Lower leg skin (tissue), 4 donors: ENCODE results near the gene ALG1. TPM values are rescaled to one million over a fixed set of nuclear protein-coding genes. Genes with fewer than 3 reads are reported as not detected.

Experiments
- DNase-seq, 2 donors: peaks; one replicate each; pipeline ENCODE4 v3.0.0-alpha.2; 2019; ENCODE audit warnings: low spot score in 2 of 2
- H3K4me3 ChIP-seq: fragments of 200-600 bp; sonication (generic); 2 replicates; pipeline ENCODE4 v1.5.1; 2017; ENCODE audit warnings: mild to moderate bottlenecking, low read depth; ENCODE audit not compliant: poor library complexity, severe bottlenecking
- CTCF ChIP-seq, 3 donors: fragments of 450-650 bp; IDR thresholded peaks; one replicate each; pipeline ENCODE4 v1.5.1; 2016; ENCODE audit warnings: antibody characterized with exemption in 3 of 3, mild to moderate bottlenecking in 3 of 3, moderate library complexity in 2 of 3
- POLR2A ChIP-seq, 2 donors: fragments of 450-650 bp; IDR thresholded peaks; one replicate each; pipeline ENCODE4 v1.6.1; 2016 to 2017; ENCODE audit warnings: antibody characterized with exemption in 2 of 2, mild to moderate bottlenecking in 1 of 2, moderate library complexity in 1 of 2
- WGBS, 2 donors: methylation state at CpG; one replicate each; pipeline ENCODE4 v1.1.5; 2018; 5-methylcytosine and 5-hydroxymethylcytosine counted together
- intact Hi-C: fragments of 100-400 bp; cut with DNase I; formaldehyde crosslinking; loops from one replicate; pipeline ENCODE4 v1.15.0; 2023; ENCODE audit warnings: low total_unique reads
- total RNA-seq, 4 donors: library from RNA; depleted of rRNA; stranded (reverse); fragments of >200 nt; gene quantifications; one replicate each; pipeline ENCODE4 v1.1.0, GENCODE V29; 2016

ALG1 gene
- total RNA-seq, result 10 to 100 TPM; 10.9 to 31.5 (median 17.0) TPM

GRCh38 chr16:5071681-5072333 is at the start of gene ALG1:
Gene ALG1 (plus strand): TSS chr16:5071843. CDS start chr16:5071850, 7 bp downstream.
- 0% methylated on average over 15 to 29 of the region's 53 CpGs for WGBS, 2 donors
- intact Hi-C loops, result no loop called here

GRCh38 chr16:5022521-5022920 is 49.1 kb upstream of the ALG1 start:
- no peak for DNase-seq
- 80 to 82% methylated on average over 6 of the region's 6 CpGs for WGBS, 2 donors
- H3K4me3 ChIP-seq, result no peak overlapping the region
- TF ChIP-seq POLR2A (IDR thresholded peaks at IDR 0.05), result no peak
- TF ChIP-seq CTCF (IDR thresholded peaks at IDR 0.05), result no peak
- intact Hi-C loops, result no loop called here

More at GRCh38 chr16:5071681-5072333, at the start of gene ALG1:
- no peak for TF ChIP-seq CTCF (IDR thresholded peaks at IDR 0.05)
- TF ChIP-seq POLR2A (IDR thresholded peaks at IDR 0.05), result no peak
- DNase-seq, result peak; percentile 84 to 98
- peak within 1 kb of the TSS; percentile 69 for H3K4me3 ChIP-seq

GRCh38 chr16:5024632-5025031 is 47.0 kb upstream of the ALG1 start:
- DNase-seq, result no peak
- intact Hi-C loops, result no loop called here
- TF ChIP-seq CTCF (IDR thresholded peaks at IDR 0.05) (no peak), POLR2A (IDR thresholded peaks at IDR 0.05) (no peak)
- 51 to 53% methylated on average over 4 of the region's 4 CpGs for WGBS, 2 donors
- no peak overlapping the region for H3K4me3 ChIP-seq

GRCh38 chr16:5025171-5025632 is 46.4 kb upstream of the ALG1 start:
- H3K4me3 ChIP-seq, result no peak overlapping the region
- 59 to 65% methylated on average over 16 to 17 of the region's 17 CpGs for WGBS, 2 donors
- no peak for DNase-seq

GRCh38 chr16:5026664-5027063 is 45.0 kb upstream of the ALG1 start:
- H3K4me3 ChIP-seq, result no peak overlapping the region
- WGBS, 2 donors, result 92 to 93% methylated on average over 8 of the region's 8 CpGs
- intact Hi-C loops, result no loop called here
- no peak for DNase-seq
- TF ChIP-seq POLR2A (IDR thresholded peaks at IDR 0.05), result no peak
- TF ChIP-seq CTCF (IDR thresholded peaks at IDR 0.05), result no peak

More at GRCh38 chr16:5025171-5025632, 46.4 kb upstream of the ALG1 start:
- intact Hi-C loops, result no loop called here
- no peak for TF ChIP-seq POLR2A (IDR thresholded peaks at IDR 0.05)
- no peak for TF ChIP-seq CTCF (IDR thresholded peaks at IDR 0.05)

- intact Hi-C loops, result no loop called here
- DNase-seq, result no peak
- H3K4me3 ChIP-seq, result no peak overlapping the region
- TF ChIP-seq POLR2A (IDR thresholded peaks at IDR 0.05), result no peak
- TF ChIP-seq CTCF (IDR thresholded peaks at IDR 0.05), result no peak
- 78 to 88% methylated on average over 6 to 7 of the region's 7 CpGs for WGBS, 2 donors
Observed at GRCh38 chr16:5027086-5027485, 44.6 kb upstream of the ALG1 start.
